WTC11 (cell line): ENCODE results near the gene RANBP6. TPM values are rescaled to one million over a fixed set of nuclear protein-coding genes. Genes with fewer than 3 reads are reported as not detected.

Experiments
- ATAC-seq: fragments of 200-7000 bp; cut with Tn5 transposase; 2 replicates; pipeline ENCODE4 v1.10.0; 2021; ENCODE audit warnings: mild to moderate bottlenecking, moderate library complexity
- CTCF ChIA-PET: fragments of 300-600 bp; sonication (Branson Sonifier 250); formaldehyde crosslinking; loops from one replicate; lab custom pipeline; 2021; ENCODE audit warnings: antibody characterized with exemption; lab: Charles Lee
- POLR2A ChIA-PET: fragments of 350-600 bp; sonication (Branson Sonifier 250); formaldehyde crosslinking; loops from one replicate; lab custom pipeline; 2021; ENCODE audit warnings: antibody characterized with exemption; lab: Charles Lee
- DNase-seq: peaks from one replicate; pipeline ENCODE4 v3.0.0; 2021; ENCODE audit warnings: low spot score
- H3K27ac Mint-ChIP-seq: 2 replicates; pipeline ENCODE4 v1.8.0; 2021; ENCODE audit warnings: mixed read lengths
- H3K27me3 Mint-ChIP-seq: 2 replicates; pipeline ENCODE4 v1.8.0; 2021; ENCODE audit warnings: low read depth, mild to moderate bottlenecking, moderate library complexity, mixed read lengths
- H3K36me3 Mint-ChIP-seq: 2 replicates; pipeline ENCODE4 v1.8.0; 2021; ENCODE audit warnings: mixed read lengths
- H3K4me1 Mint-ChIP-seq: 2 replicates; pipeline ENCODE4 v1.8.0; 2022; ENCODE audit warnings: mixed read lengths
- H3K4me3 Mint-ChIP-seq: 2 replicates; pipeline ENCODE4 v1.8.0; 2021; ENCODE audit warnings: mild to moderate bottlenecking, moderate library complexity, mixed read lengths
- H3K9me3 Mint-ChIP-seq: 2 replicates; pipeline ENCODE4 v1.8.0; 2021; ENCODE audit warnings: mixed read lengths
- CDX4 ChIP-seq: fragments of 250-450 bp; sonication (Bioruptor Pico); IDR thresholded peaks from 2 replicates; pipeline ENCODE4 v1.9.0; 2021; ENCODE audit warnings: moderate library complexity, mild to moderate bottlenecking, inconsistent platforms, borderline replicate concordance
- CREM ChIP-seq: sonication (generic); formaldehyde crosslinking; IDR thresholded peaks from 2 replicates; pipeline ENCODE4 v1.8.1; 2022; ENCODE audit warnings: mild to moderate bottlenecking, missing genetic modification reagents, moderate library complexity
- CTCF ChIP-seq: fragments of 200-600 bp; IDR thresholded peaks from 2 replicates; pipeline ENCODE4 v1.8.0; 2022; ENCODE audit warnings: antibody characterized with exemption
- E2F4 ChIP-seq: sonication (generic); formaldehyde crosslinking; IDR thresholded peaks from 2 replicates; pipeline ENCODE4 v1.8.1; 2022; ENCODE audit warnings: low read depth, mild to moderate bottlenecking, moderate library complexity, missing genetic modification reagents, borderline replicate concordance
- ESRRA ChIP-seq: sonication (generic); formaldehyde crosslinking; IDR thresholded peaks from 2 replicates; pipeline ENCODE4 v1.8.1; 2022; ENCODE audit warnings: mild to moderate bottlenecking, missing genetic modification reagents, borderline replicate concordance
- JUN ChIP-seq: sonication (generic); formaldehyde crosslinking; IDR thresholded peaks from 2 replicates; pipeline ENCODE4 v1.8.0; 2023; ENCODE audit warnings: mild to moderate bottlenecking, missing genetic modification reagents
- MAX ChIP-seq: sonication (generic); formaldehyde crosslinking; IDR thresholded peaks from 2 replicates; pipeline ENCODE4 v1.8.0; 2022; ENCODE audit warnings: mild to moderate bottlenecking, missing genetic modification reagents
- NR2C2 ChIP-seq: sonication (generic); formaldehyde crosslinking; IDR thresholded peaks from 2 replicates; pipeline ENCODE4 v1.8.0; 2022; ENCODE audit warnings: mild to moderate bottlenecking, missing genetic modification reagents
- PREB ChIP-seq: sonication (generic); formaldehyde crosslinking; IDR thresholded peaks from 2 replicates; pipeline ENCODE4 v1.8.1; 2022; ENCODE audit warnings: mild to moderate bottlenecking, missing genetic modification reagents, moderate library complexity, borderline replicate concordance
- RELA ChIP-seq: sonication (generic); formaldehyde crosslinking; IDR thresholded peaks from 2 replicates; pipeline ENCODE4 v1.8.1; 2022; ENCODE audit warnings: missing genetic modification reagents, mild to moderate bottlenecking, borderline replicate concordance
- ZNF416 ChIP-seq: fragments of 250-450 bp; sonication (Bioruptor Pico); IDR thresholded peaks from 2 replicates; pipeline ENCODE4 v1.9.0; 2021; ENCODE audit warnings: mild to moderate bottlenecking, inconsistent platforms
- ZNF423 ChIP-seq: fragments of 250-450 bp; sonication (Bioruptor Pico); IDR thresholded peaks from 2 replicates; pipeline ENCODE4 v2.1.2; 2022; ENCODE audit warnings: mild to moderate bottlenecking, moderate library complexity
- ZNF671 ChIP-seq: fragments of 250-450 bp; sonication (Bioruptor Pico); IDR thresholded peaks from 2 replicates; pipeline ENCODE4 v1.8.0; 2021; ENCODE audit warnings: mild to moderate bottlenecking
- total RNA-seq: library from RNA; stranded (reverse); gene quantifications from 3 replicates; pipeline ENCODE4 v1.2.3, GENCODE V29; 2021

RANBP6 gene
- total RNA-seq, 1 experiment from 2014 or later: 20.1 TPM

- Mint-ChIP-seq H3K4me1 (peaks cover 10% of the 10 kb centered on the region), H3K27me3 (peaks cover 3% of the 10 kb centered on the region; the same call in 1 of the 2 replicates), H3K36me3 (no peaks in the 10 kb centered on the region), H3K9me3 (peaks cover 10% of the 10 kb centered on the region), H3K27ac (no peak overlapping the region), H3K4me3 (no peak overlapping the region)
- ATAC-seq (peak; percentile 89), DNase-seq (peak; percentile 82)
- CTCF ChIA-PET: interaction anchor here (0.6 to 2.9 kb wide), 51 partner anchors 9 to 439 kb away, joined by 3 to 73 read pairs (median 5); partner anchors contain the start of genes ERMP1, RANBP6 and UHRF2
- POLR2A ChIA-PET: interaction anchor here (1.0 to 1.1 kb wide), 3 partner anchors 39 to 358 kb away, joined by 3 to 4 read pairs (median 4); partner anchors contain the start of genes RANBP6 and UHRF2
- TF ChIP-seq CTCF (peak; percentile 65), CDX4 (no peak)
These were observed 39.1 kb upstream of the RANBP6 start for GRCh38 chr9:6054280-6055099.

GRCh38 chr9:6052293-6052919 lies 37.0 kb upstream of the RANBP6 start:
- CTCF ChIA-PET: interaction anchor here (1.8 to 2.9 kb wide), 2 partner anchors 167 to 254 kb away, joined by 7 to 64 read pairs; no protein-coding TSS in a partner anchor

GRCh38 chr9:6051511-6051950 lies 36.1 kb upstream of the RANBP6 start:
- peaks cover 13% of the 10 kb centered on the region for H3K4me1 Mint-ChIP-seq
- no peaks in the 10 kb centered on the region for H3K27me3 Mint-ChIP-seq
- no peaks in the 10 kb centered on the region for H3K9me3 Mint-ChIP-seq
- ATAC-seq (no peak), DNase-seq (no peak)
- TF ChIP-seq JUN: no peak
- no peak for TF ChIP-seq CREM (CRISPR knock-in tag)
- no peak for TF ChIP-seq ZNF671
- no peak for TF ChIP-seq ZNF423 (CRISPR knock-in tag)
- TF ChIP-seq RELA (CRISPR knock-in tag): no peak
- no peak for TF ChIP-seq E2F4 (CRISPR knock-in tag)
- no peak for TF ChIP-seq PREB (CRISPR knock-in tag)
- TF ChIP-seq MAX (CRISPR knock-in tag): no peak
- TF ChIP-seq ZNF416: no peak
- no peak for TF ChIP-seq ESRRA (CRISPR knock-in tag)
- POLR2A ChIA-PET: no interaction called here
- no peak overlapping the region for H3K4me3 Mint-ChIP-seq
- CTCF ChIA-PET: interaction anchor here (1.8 kb wide), 1 partner anchor 255 kb away, joined by 7 read pairs; no protein-coding TSS in a partner anchor
- no peak overlapping the region for H3K27ac Mint-ChIP-seq
- H3K36me3 Mint-ChIP-seq: no peaks in the 10 kb centered on the region

More at GRCh38 chr9:6052293-6052919, 37.0 kb upstream of the RANBP6 start:
- H3K36me3 Mint-ChIP-seq: no peaks in the 10 kb centered on the region
- H3K27ac Mint-ChIP-seq: no peak overlapping the region
- H3K27me3 Mint-ChIP-seq: no peaks in the 10 kb centered on the region
- H3K9me3 Mint-ChIP-seq: peaks cover 4% of the 10 kb centered on the region
- TF ChIP-seq PREB (CRISPR knock-in tag) (no peak), NR2C2 (no peak)
- POLR2A ChIA-PET: no interaction called here
- no peak overlapping the region for H3K4me3 Mint-ChIP-seq
- ATAC-seq (no peak), DNase-seq (no peak)
- H3K4me1 Mint-ChIP-seq: peaks cover 13% of the 10 kb centered on the region
